Measurements from ENCODE around the gene CCDC17.

The CCDC17 gene

GRCh38 chr1:45617618-45618017, 6.2 kb downstream of the CCDC17 start:
- H3F3A ChIP-seq (ENCODE audit: insufficient read depth, low read length), result no peaks in the 10 kb centered on the region
- peaks cover 78% of the 10 kb centered on the region for H3K36me3 ChIP-seq (ENCODE audit: insufficient read depth, low read length)
- H3K27me3 ChIP-seq (ENCODE audit: insufficient read depth, low read length), result no peaks in the 10 kb centered on the region

GRCh38 chr1:45615885-45616284, 8.0 kb downstream of the CCDC17 start:
- H3K36me3 ChIP-seq (ENCODE audit: insufficient read depth, low read length), result peaks cover 88% of the 10 kb centered on the region
- H3K9me2 ChIP-seq (ENCODE audit: low read depth, low read length), result no peaks in the 10 kb centered on the region
- no peaks in the 10 kb centered on the region for H3K9me3 ChIP-seq (ENCODE audit: low read length)
- H3K4me2 ChIP-seq (ENCODE audit: low read length), result no peak overlapping the region
- no peak overlapping the region for H3K4me3 ChIP-seq (ENCODE audit: low read depth, low read length, poor library complexity, severe bottlenecking)
- TF ChIP-seq, protein P1, sequence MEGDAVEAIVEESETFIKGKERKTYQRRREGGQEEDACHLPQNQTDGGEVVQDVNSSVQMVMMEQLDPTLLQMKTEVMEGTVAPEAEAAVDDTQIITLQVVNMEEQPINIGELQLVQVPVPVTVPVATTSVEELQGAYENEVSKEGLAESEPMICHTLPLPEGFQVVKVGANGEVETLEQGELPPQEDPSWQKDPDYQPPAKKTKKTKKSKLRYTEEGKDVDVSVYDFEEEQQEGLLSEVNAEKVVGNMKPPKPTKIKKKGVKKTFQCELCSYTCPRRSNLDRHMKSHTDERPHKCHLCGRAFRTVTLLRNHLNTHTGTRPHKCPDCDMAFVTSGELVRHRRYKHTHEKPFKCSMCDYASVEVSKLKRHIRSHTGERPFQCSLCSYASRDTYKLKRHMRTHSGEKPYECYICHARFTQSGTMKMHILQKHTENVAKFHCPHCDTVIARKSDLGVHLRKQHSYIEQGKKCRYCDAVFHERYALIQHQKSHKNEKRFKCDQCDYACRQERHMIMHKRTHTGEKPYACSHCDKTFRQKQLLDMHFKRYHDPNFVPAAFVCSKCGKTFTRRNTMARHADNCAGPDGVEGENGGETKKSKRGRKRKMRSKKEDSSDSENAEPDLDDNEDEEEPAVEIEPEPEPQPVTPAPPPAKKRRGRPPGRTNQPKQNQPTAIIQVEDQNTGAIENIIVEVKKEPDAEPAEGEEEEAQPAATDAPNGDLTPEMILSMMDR (IDR thresholded peaks at IDR 0.05; ENCODE audit: low read length), result no peak
- no peak for TF ChIP-seq EZH2 (IDR thresholded peaks at IDR 0.05; ENCODE audit: borderline replicate concordance, low read length)
- no peak overlapping the region for H2AFZ ChIP-seq (ENCODE audit: low read length)
- H3K9ac ChIP-seq (ENCODE audit: low read length), result no peak overlapping the region
- H4K20me1 ChIP-seq (ENCODE audit: insufficient read depth, low read length), result no peaks in the 10 kb centered on the region
- no peaks in the 10 kb centered on the region for H3K79me2 ChIP-seq (ENCODE audit: insufficient read depth, low read length)
- no peaks in the 10 kb centered on the region for H3K4me1 ChIP-seq (ENCODE audit: insufficient read depth, low read length, severe bottlenecking)
- H3K27ac ChIP-seq (ENCODE audit: low read depth, low read length, poor library complexity, severe bottlenecking), result no peak overlapping the region
- no peaks in the 10 kb centered on the region for H3K27me3 ChIP-seq (ENCODE audit: insufficient read depth, low read length)
- no peaks in the 10 kb centered on the region for H3F3A ChIP-seq (ENCODE audit: insufficient read depth, low read length)

More at GRCh38 chr1:45617618-45618017, 6.2 kb downstream of the CCDC17 start:
- no peak overlapping the region for H3K9ac ChIP-seq (ENCODE audit: low read length)
- H4K20me1 ChIP-seq (ENCODE audit: insufficient read depth, low read length), result no peaks in the 10 kb centered on the region
- H3K4me1 ChIP-seq (ENCODE audit: insufficient read depth, low read length, severe bottlenecking), result no peaks in the 10 kb centered on the region
- TF ChIP-seq EZH2 (IDR thresholded peaks at IDR 0.05; ENCODE audit: borderline replicate concordance, low read length), result no peak
- TF ChIP-seq, protein P1 (IDR thresholded peaks at IDR 0.05; ENCODE audit: low read length), result no peak
- H2AFZ ChIP-seq (ENCODE audit: low read length), result no peak overlapping the region
- no peak overlapping the region for H3K27ac ChIP-seq (ENCODE audit: low read depth, low read length, poor library complexity, severe bottlenecking)
- H3K4me2 ChIP-seq (ENCODE audit: low read length), result no peak overlapping the region
- no peak overlapping the region for H3K4me3 ChIP-seq (ENCODE audit: low read depth, low read length, poor library complexity, severe bottlenecking)
- H3K9me3 ChIP-seq (ENCODE audit: low read length), result no peaks in the 10 kb centered on the region
- H3K9me2 ChIP-seq (ENCODE audit: low read depth, low read length), result no peaks in the 10 kb centered on the region
- no peaks in the 10 kb centered on the region for H3K79me2 ChIP-seq (ENCODE audit: insufficient read depth, low read length)

DNA sequence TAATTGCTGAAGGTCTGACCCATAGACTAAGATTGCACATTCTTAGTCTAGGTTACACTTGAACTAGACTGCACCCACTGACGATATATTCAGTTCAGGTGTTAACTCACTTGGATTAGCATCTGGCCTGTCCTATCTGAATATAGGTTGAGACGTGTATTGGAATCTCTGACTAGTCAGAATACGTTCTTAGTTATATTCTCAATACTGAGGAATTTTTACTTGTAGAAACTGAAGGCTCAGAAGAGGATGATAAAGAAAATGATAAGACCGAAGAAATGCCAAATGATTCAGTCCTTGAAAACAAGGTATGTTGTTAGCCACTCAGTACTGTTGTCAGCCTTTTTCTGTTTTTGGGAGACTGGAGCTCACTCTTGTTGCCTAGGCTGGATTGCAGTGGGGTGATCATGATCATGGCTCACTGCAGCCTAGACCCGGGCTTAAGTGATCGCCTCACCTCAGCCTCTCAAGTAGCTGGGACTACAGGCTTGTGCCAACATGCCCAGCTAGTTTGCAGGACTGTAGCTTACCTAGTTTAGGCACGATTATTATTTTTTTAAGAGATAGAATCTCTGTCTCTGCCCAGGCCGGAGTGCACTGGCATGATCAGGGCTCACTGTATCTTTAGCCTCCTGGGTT, 10.8 kb downstream of the CCDC17 start:
- H3K27ac ChIP-seq (ENCODE audit: low read depth, low read length, poor library complexity, severe bottlenecking), result no peak overlapping the region
- H3K27me3 ChIP-seq (ENCODE audit: insufficient read depth, low read length), result no peaks in the 10 kb centered on the region
- H3K9me2 ChIP-seq (ENCODE audit: low read depth, low read length), result no peaks in the 10 kb centered on the region
- H3K79me2 ChIP-seq (ENCODE audit: insufficient read depth, low read length), result no peaks in the 10 kb centered on the region
- no peak overlapping the region for H3K4me3 ChIP-seq (ENCODE audit: low read depth, low read length, poor library complexity, severe bottlenecking)
- no peaks in the 10 kb centered on the region for H3K4me1 ChIP-seq (ENCODE audit: insufficient read depth, low read length, severe bottlenecking)
- H3K36me3 ChIP-seq (ENCODE audit: insufficient read depth, low read length), result peaks cover 92% of the 10 kb centered on the region
- no peaks in the 10 kb centered on the region for H3K9me3 ChIP-seq (ENCODE audit: low read length)
- TF ChIP-seq, protein P1 (IDR thresholded peaks at IDR 0.05; ENCODE audit: low read length), result no peak
- TF ChIP-seq EZH2 (IDR thresholded peaks at IDR 0.05; ENCODE audit: borderline replicate concordance, low read length), result no peak
- H3K4me2 ChIP-seq (ENCODE audit: low read length), result no peak overlapping the region
- no peak overlapping the region for H2AFZ ChIP-seq (ENCODE audit: low read length)
- H3K9ac ChIP-seq (ENCODE audit: low read length), result no peak overlapping the region
- no peaks in the 10 kb centered on the region for H4K20me1 ChIP-seq (ENCODE audit: insufficient read depth, low read length)
- H3F3A ChIP-seq (ENCODE audit: insufficient read depth, low read length), result no peaks in the 10 kb centered on the region
